Measurements from ENCODE around the gene DRC1.

DRC1 gene

GRCh38 chr2:26399771-26400376 is 1.8 kb upstream of the DRC1 start:
- no peak for DNase-seq (ENCODE audit: low read depth)
- no peak overlapping the region for H3K4me3 ChIP-seq (ENCODE audit: low read depth, low read length)
- no peak for TF ChIP-seq CTCF (IDR thresholded peaks at IDR 0.05; ENCODE audit: control insufficient read depth, extremely low read depth, insufficient read depth)

GRCh38 chr2:26400723-26401122 is 997 bp upstream of the DRC1 start:
- no peak for DNase-seq (ENCODE audit: low read depth)

GRCh38 chr2:26407526-26407925 is 5.8 kb downstream of the DRC1 start:
- no peak for TF ChIP-seq CTCF (IDR thresholded peaks at IDR 0.05; ENCODE audit: control insufficient read depth, extremely low read depth, insufficient read depth)
- DNase-seq (ENCODE audit: low read depth): no peak
- H3K4me3 ChIP-seq (ENCODE audit: low read depth, low read length): no peak overlapping the region

More at GRCh38 chr2:26400723-26401122, 997 bp upstream of the DRC1 start:
- H3K4me3 ChIP-seq (ENCODE audit: low read depth, low read length): no peak overlapping the region
- TF ChIP-seq CTCF (IDR thresholded peaks at IDR 0.05; ENCODE audit: control insufficient read depth, extremely low read depth, insufficient read depth): no peak

- no peak for TF ChIP-seq CTCF (IDR thresholded peaks at IDR 0.05; ENCODE audit: control insufficient read depth, extremely low read depth, insufficient read depth)
- H3K4me3 ChIP-seq (ENCODE audit: low read depth, low read length): no peak overlapping the region
- no peak for DNase-seq (ENCODE audit: low read depth)
Measured at GRCh38 chr2:26409785-26410184, 8.1 kb downstream of the DRC1 start.

- no peak for TF ChIP-seq CTCF (IDR thresholded peaks at IDR 0.05; ENCODE audit: control insufficient read depth, extremely low read depth, insufficient read depth)
- no peak for DNase-seq (ENCODE audit: low read depth)
- no peak overlapping the region for H3K4me3 ChIP-seq (ENCODE audit: low read depth, low read length)
Measured at GRCh38 chr2:26410764-26411243, 9.1 kb downstream of the DRC1 start.

GRCh38 chr2:26411419-26411818 is 9.7 kb downstream of the DRC1 start:
- H3K4me3 ChIP-seq (ENCODE audit: low read depth, low read length): no peak overlapping the region
- no peak for TF ChIP-seq CTCF (IDR thresholded peaks at IDR 0.05; ENCODE audit: control insufficient read depth, extremely low read depth, insufficient read depth)
- DNase-seq (ENCODE audit: low read depth): no peak

GRCh38 chr2:26412091-26412673 is 10.5 kb downstream of the DRC1 start:
- no peak for TF ChIP-seq CTCF (IDR thresholded peaks at IDR 0.05; ENCODE audit: control insufficient read depth, extremely low read depth, insufficient read depth)
- no peak overlapping the region for H3K4me3 ChIP-seq (ENCODE audit: low read depth, low read length)
- DNase-seq (ENCODE audit: low read depth): no peak

Data from LNCaP clone FGC (cell line).